ENCODE measurements around the gene SCN9A. TPM values are rescaled to one million over a fixed set of nuclear protein-coding genes. Genes with fewer than 3 reads are reported as not detected.

Gene SCN9A
- total and polyA plus RNA-seq, 2 of the 4 experiments (the other 2 are of a cell fraction): 40.1 to 135 TPM

- Histone ChIP-seq H3K27ac (ENCODE audit: insufficient read depth, low read length) (no peak overlapping the region), H3K4ac (ENCODE audit: low read depth, low read length) (no peak overlapping the region), H3K36me3 (ENCODE audit: control insufficient read depth, insufficient read depth, low read length) (no peaks in the 10 kb centered on the region), H4K20me1 (ENCODE audit: insufficient read depth, low read length) (no peaks in the 10 kb centered on the region), H3K27me3 (ENCODE audit: control insufficient read depth, insufficient read depth, low read length) (no peaks in the 10 kb centered on the region), H3K56ac (ENCODE audit: extremely low read depth, insufficient read depth, low read length) (no peak overlapping the region), H4K8ac (ENCODE audit: low read depth in 2 of 2, low read length in 2 of 2) (no peak overlapping the region), H4K5ac (ENCODE audit: low read depth, low read length) (no peak overlapping the region), H4K91ac (ENCODE audit: insufficient read depth, low read depth, low read length) (no peak overlapping the region), H2AFZ (replicated peaks; ENCODE audit: low read length, poor library complexity) (no peak overlapping the region), H3K9me1 (ENCODE audit: insufficient read depth, low read length) (no peaks in the 10 kb centered on the region), H3K9ac (ENCODE audit: low read depth, low read length) (no peak overlapping the region), H2AK5ac (ENCODE audit: low read depth, low read length) (no peak overlapping the region), H3K14ac (replicated peaks; ENCODE audit: low read depth, low read length) (no peak overlapping the region), H3K79me1 (ENCODE audit: low read depth in 1 of 2, low read length in 2 of 2) (no peaks in the 10 kb centered on the region), H3K9me3 (ENCODE audit: control insufficient read depth, insufficient read depth, low read length) (no peaks in the 10 kb centered on the region), H2BK120ac (ENCODE audit: low read depth, low read length) (no peak overlapping the region), H2BK5ac (ENCODE audit: low read depth, low read length, poor library complexity, severe bottlenecking) (no peak overlapping the region), H3K4me2 (ENCODE audit: low read depth, low read length) (no peak overlapping the region), H2BK15ac (ENCODE audit: low read depth, low read length) (no peak overlapping the region), H3K18ac (ENCODE audit: low read depth, low read length) (no peak overlapping the region), H2BK20ac (ENCODE audit: low read depth, low read length) (no peak overlapping the region), H3K4me3 (ENCODE audit: insufficient read depth, low read depth, low read length) (no peak overlapping the region), H3K4me1 (ENCODE audit: control insufficient read depth, insufficient read depth, low read length) (peaks cover 5% of the 10 kb centered on the region; the same call in 1 of the 2 replicates), H2AK9ac (replicated peaks; ENCODE audit: low read depth, low read length, poor library complexity) (no peak overlapping the region), H3K23ac (ENCODE audit: low read depth, low read length) (no peak overlapping the region)
- ChIA-PET CTCF (interaction anchor here (0.5 kb wide), 1 partner anchor 25 kb away, joined by 3 read pairs; no protein-coding TSS in a partner anchor), POLR2A (ENCODE audit: unreplicated experiment) (no interaction called here)
- in situ Hi-C loops (cut with MboI; ENCODE audit: low sequenced_read_pairs): no loop called here
- intact Hi-C loops (cut with micrococcal nuclease): no loop called here
- no CpG with 5 or more reads among the region's 3 CpGs for WGBS, 2 experiments (ENCODE audit: extremely low coverage in 2 of 2, insufficient read length in 1 of 2)
- DNase-seq: no peak
- no TSS peak for BruUV-seq (replicated peaks)
- no peak for ATAC-seq (ENCODE audit: low read depth)
- TF ChIP-seq BHLHE40 (IDR thresholded peaks at IDR 0.05; ENCODE audit: low read depth, low read length): no peak
- TF ChIP-seq SMC3 (IDR thresholded peaks at IDR 0.05; ENCODE audit: low read depth, low read length): no peak
- no peak for TF ChIP-seq CHD1 (IDR thresholded peaks at IDR 0.05; ENCODE audit: low read depth, low read length)
- no peak for TF ChIP-seq POLR2A (IDR thresholded peaks at IDR 0.05; ENCODE audit: low read depth, low read length)
- TF ChIP-seq MXI1 (IDR thresholded peaks at IDR 0.05; ENCODE audit: borderline replicate concordance, low read depth, low read length): no peak
- no peak for TF ChIP-seq CEBPB (IDR thresholded peaks at IDR 0.05; ENCODE audit: low read depth, low read length)
- dilution Hi-C loops (cut with HindIII; ENCODE audit: low sequenced_read_pairs, unreplicated experiment): no loop called here
Observed at GRCh38 chr2:166156985-166157490, 218.7 kb downstream of the SCN9A start.
